ENCODE measurements around the gene CCDC40. TPM values are rescaled to one million over a fixed set of nuclear protein-coding genes. Genes with fewer than 3 reads are reported as not detected.

The CCDC40 gene
- total RNA-seq, 1 donor from 2014 or later: 0.16 TPM

GRCh38 chr17:80109713-80110446 is 73.4 kb downstream of the CCDC40 start:
- Mint-ChIP-seq H3K4me1 (ENCODE audit: low read depth) (no peaks in the 10 kb centered on the region), H3K4me3 (no peak overlapping the region), H3K27me3 (ENCODE audit: insufficient read depth) (peaks cover 2% of the 10 kb centered on the region), H3K36me3 (ENCODE audit: low read depth) (no peaks in the 10 kb centered on the region), H3K9me3 (no peaks in the 10 kb centered on the region), H3K27ac (no peak overlapping the region)
- no peak for DNase-seq (ENCODE audit: low spot score)
- intact Hi-C loops (cut with micrococcal nuclease): no loop called here

- H3K9me3 Mint-ChIP-seq: no peaks in the 10 kb centered on the region
- H3K4me3 Mint-ChIP-seq: no peak overlapping the region
- H3K36me3 Mint-ChIP-seq (ENCODE audit: low read depth): no peaks in the 10 kb centered on the region
- H3K27ac Mint-ChIP-seq: no peak overlapping the region
- DNase-seq (ENCODE audit: low spot score): no peak
- intact Hi-C loops (cut with micrococcal nuclease): no loop called here
- H3K27me3 Mint-ChIP-seq (ENCODE audit: insufficient read depth): peaks cover 2% of the 10 kb centered on the region
- no peaks in the 10 kb centered on the region for H3K4me1 Mint-ChIP-seq (ENCODE audit: low read depth)
Observed at GRCh38 chr17:80110447-80110812, 74.0 kb downstream of the CCDC40 start.

GRCh38 chr17:80110927-80111701 is 74.7 kb downstream of the CCDC40 start:
- intact Hi-C loops (cut with micrococcal nuclease): no loop called here
- Mint-ChIP-seq H3K27ac (no peak overlapping the region), H3K36me3 (ENCODE audit: low read depth) (no peaks in the 10 kb centered on the region), H3K4me3 (no peak overlapping the region), H3K4me1 (ENCODE audit: low read depth) (no peaks in the 10 kb centered on the region), H3K27me3 (ENCODE audit: insufficient read depth) (peaks cover 2% of the 10 kb centered on the region), H3K9me3 (no peaks in the 10 kb centered on the region)
- no peak for DNase-seq (ENCODE audit: low spot score)

- Mint-ChIP-seq H3K9me3 (no peaks in the 10 kb centered on the region), H3K27me3 (ENCODE audit: insufficient read depth) (peaks cover 2% of the 10 kb centered on the region), H3K36me3 (ENCODE audit: low read depth) (no peaks in the 10 kb centered on the region), H3K4me1 (ENCODE audit: low read depth) (no peaks in the 10 kb centered on the region), H3K27ac (no peak overlapping the region), H3K4me3 (no peak overlapping the region)
- intact Hi-C loops (cut with micrococcal nuclease): no loop called here
- no peak for DNase-seq (ENCODE audit: low spot score)
Observed at GRCh38 chr17:80111702-80112470, 75.4 kb downstream of the CCDC40 start.

GRCh38 chr17:80112471-80113032 is 76.1 kb downstream of the CCDC40 start:
- no peaks in the 10 kb centered on the region for H3K4me1 Mint-ChIP-seq (ENCODE audit: low read depth)
- intact Hi-C loops (cut with micrococcal nuclease): no loop called here
- no peaks in the 10 kb centered on the region for H3K36me3 Mint-ChIP-seq (ENCODE audit: low read depth)
- H3K4me3 Mint-ChIP-seq: no peak overlapping the region
- H3K27me3 Mint-ChIP-seq (ENCODE audit: insufficient read depth): peaks cover 2% of the 10 kb centered on the region
- H3K9me3 Mint-ChIP-seq: no peaks in the 10 kb centered on the region
- H3K27ac Mint-ChIP-seq: no peak overlapping the region
- DNase-seq (ENCODE audit: low spot score): no peak

GRCh38 chr17:80113033-80113484 is 76.6 kb downstream of the CCDC40 start:
- peaks cover 2% of the 10 kb centered on the region for H3K27me3 Mint-ChIP-seq (ENCODE audit: insufficient read depth)
- no peak overlapping the region for H3K4me3 Mint-ChIP-seq
- no peaks in the 10 kb centered on the region for H3K36me3 Mint-ChIP-seq (ENCODE audit: low read depth)
- no peak overlapping the region for H3K27ac Mint-ChIP-seq
- H3K4me1 Mint-ChIP-seq (ENCODE audit: low read depth): no peaks in the 10 kb centered on the region
- intact Hi-C loops (cut with micrococcal nuclease): no loop called here
- DNase-seq (ENCODE audit: low spot score): no peak
- no peaks in the 10 kb centered on the region for H3K9me3 Mint-ChIP-seq

GRCh38 chr17:80114758-80115157 is 78.3 kb downstream of the CCDC40 start:
- intact Hi-C loops (cut with micrococcal nuclease): no loop called here
- Mint-ChIP-seq H3K4me1 (ENCODE audit: low read depth) (no peaks in the 10 kb centered on the region), H3K36me3 (ENCODE audit: low read depth) (no peaks in the 10 kb centered on the region), H3K4me3 (no peak overlapping the region), H3K27ac (no peak overlapping the region), H3K9me3 (no peaks in the 10 kb centered on the region), H3K27me3 (ENCODE audit: insufficient read depth) (peaks cover 2% of the 10 kb centered on the region)
- no peak for DNase-seq (ENCODE audit: low spot score)

GRCh38 chr17:80115159-80115558 is 78.7 kb downstream of the CCDC40 start:
- no peaks in the 10 kb centered on the region for H3K36me3 Mint-ChIP-seq (ENCODE audit: low read depth)
- no peaks in the 10 kb centered on the region for H3K4me1 Mint-ChIP-seq (ENCODE audit: low read depth)
- DNase-seq (ENCODE audit: low spot score): no peak
- no peak overlapping the region for H3K4me3 Mint-ChIP-seq
- intact Hi-C loops (cut with micrococcal nuclease): no loop called here
- H3K9me3 Mint-ChIP-seq: no peaks in the 10 kb centered on the region
- peaks cover 2% of the 10 kb centered on the region for H3K27me3 Mint-ChIP-seq (ENCODE audit: insufficient read depth)
- no peak overlapping the region for H3K27ac Mint-ChIP-seq

GRCh38 chr17:80116276-80116920 is 80.0 kb downstream of the CCDC40 start:
- no peaks in the 10 kb centered on the region for H3K4me1 Mint-ChIP-seq (ENCODE audit: low read depth)
- no peak overlapping the region for H3K4me3 Mint-ChIP-seq
- no peaks in the 10 kb centered on the region for H3K9me3 Mint-ChIP-seq
- intact Hi-C loops (cut with micrococcal nuclease): no loop called here
- H3K27ac Mint-ChIP-seq: no peak overlapping the region
- no peak for DNase-seq (ENCODE audit: low spot score)
- H3K36me3 Mint-ChIP-seq (ENCODE audit: low read depth): no peaks in the 10 kb centered on the region
- peaks cover 2% of the 10 kb centered on the region for H3K27me3 Mint-ChIP-seq (ENCODE audit: insufficient read depth)

- Mint-ChIP-seq H3K4me3 (no peak overlapping the region), H3K27ac (no peak overlapping the region), H3K9me3 (no peaks in the 10 kb centered on the region), H3K4me1 (ENCODE audit: low read depth) (no peaks in the 10 kb centered on the region), H3K27me3 (ENCODE audit: insufficient read depth) (peaks cover 2% of the 10 kb centered on the region), H3K36me3 (ENCODE audit: low read depth) (no peaks in the 10 kb centered on the region)
- DNase-seq (ENCODE audit: low spot score): no peak
- intact Hi-C loops (cut with micrococcal nuclease): no loop called here
Observed at GRCh38 chr17:80116921-80117380, 80.5 kb downstream of the CCDC40 start.

- H3K27ac Mint-ChIP-seq: no peak overlapping the region
- intact Hi-C loops (cut with micrococcal nuclease): no loop called here
- no peaks in the 10 kb centered on the region for H3K9me3 Mint-ChIP-seq
- no peak overlapping the region for H3K4me3 Mint-ChIP-seq
- H3K36me3 Mint-ChIP-seq (ENCODE audit: low read depth): no peaks in the 10 kb centered on the region
- H3K4me1 Mint-ChIP-seq (ENCODE audit: low read depth): no peaks in the 10 kb centered on the region
- DNase-seq (ENCODE audit: low spot score): no peak
- peaks cover 2% of the 10 kb centered on the region for H3K27me3 Mint-ChIP-seq (ENCODE audit: insufficient read depth)
Observed at GRCh38 chr17:80117491-80118401, 81.3 kb downstream of the CCDC40 start.

All from activated T-helper 1 cell treated with anti-CD3 and anti-CD28 coated beads, Interleukin-12 subunit alpha, Interleukin-12 subunit beta, Interleukin-2, Interleukin-4 antibody, amounts not matched to agents 30 ng/mL and 10 ng/mL and 1 ng/mL, durations not matched to agents 14 hours and 24 hours and 36 hours (primary cell).